Fibroblast of mammary gland (primary cell): ENCODE results near the gene HIGD1A.

ENCODE experiments used
- DNase-seq: peaks from one replicate; pipeline ENCODE4 v3.0.0-alpha.2; 2010; ENCODE audit warnings: low read depth
- H3K4me3 ChIP-seq: 2 replicates; pipeline ENCODE4 v1.5.1; 2011; ENCODE audit warnings: low read depth, mild to moderate bottlenecking, low read length, moderate library complexity; ENCODE audit not compliant: control insufficient read depth
- TF ChIP-seq, protein P1 (sequence below): conservative IDR thresholded peaks from 2 replicates; pipeline ENCODE4 v1.5.1; 2011; ENCODE audit warnings: low read depth, low read length, inconsistent platforms; ENCODE audit not compliant: control insufficient read depth, insufficient read depth

The HIGD1A gene

DNA sequence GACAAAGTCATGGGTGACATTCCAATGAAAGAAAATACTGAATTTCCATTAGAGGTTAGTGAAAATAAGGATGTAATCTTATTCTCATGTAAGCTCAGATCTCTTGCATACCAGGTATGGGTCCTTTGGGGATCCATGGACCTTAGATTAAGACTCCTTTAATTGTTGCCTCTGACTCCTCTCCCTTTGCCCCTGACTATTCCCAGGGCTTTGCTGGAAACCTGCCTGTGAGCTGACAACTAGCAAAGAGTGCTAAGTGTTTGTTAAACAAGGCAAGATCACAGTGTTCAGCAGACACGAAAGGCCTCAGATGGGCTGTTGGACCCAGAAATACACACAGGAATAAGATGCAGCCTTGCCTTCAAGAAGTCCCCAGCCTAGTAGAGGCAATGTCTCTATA is 37.0 kb upstream of the HIGD1A start:
- TF ChIP-seq, protein P1, sequence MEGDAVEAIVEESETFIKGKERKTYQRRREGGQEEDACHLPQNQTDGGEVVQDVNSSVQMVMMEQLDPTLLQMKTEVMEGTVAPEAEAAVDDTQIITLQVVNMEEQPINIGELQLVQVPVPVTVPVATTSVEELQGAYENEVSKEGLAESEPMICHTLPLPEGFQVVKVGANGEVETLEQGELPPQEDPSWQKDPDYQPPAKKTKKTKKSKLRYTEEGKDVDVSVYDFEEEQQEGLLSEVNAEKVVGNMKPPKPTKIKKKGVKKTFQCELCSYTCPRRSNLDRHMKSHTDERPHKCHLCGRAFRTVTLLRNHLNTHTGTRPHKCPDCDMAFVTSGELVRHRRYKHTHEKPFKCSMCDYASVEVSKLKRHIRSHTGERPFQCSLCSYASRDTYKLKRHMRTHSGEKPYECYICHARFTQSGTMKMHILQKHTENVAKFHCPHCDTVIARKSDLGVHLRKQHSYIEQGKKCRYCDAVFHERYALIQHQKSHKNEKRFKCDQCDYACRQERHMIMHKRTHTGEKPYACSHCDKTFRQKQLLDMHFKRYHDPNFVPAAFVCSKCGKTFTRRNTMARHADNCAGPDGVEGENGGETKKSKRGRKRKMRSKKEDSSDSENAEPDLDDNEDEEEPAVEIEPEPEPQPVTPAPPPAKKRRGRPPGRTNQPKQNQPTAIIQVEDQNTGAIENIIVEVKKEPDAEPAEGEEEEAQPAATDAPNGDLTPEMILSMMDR = no peak
- peak; percentile 26 for DNase-seq

DNA sequence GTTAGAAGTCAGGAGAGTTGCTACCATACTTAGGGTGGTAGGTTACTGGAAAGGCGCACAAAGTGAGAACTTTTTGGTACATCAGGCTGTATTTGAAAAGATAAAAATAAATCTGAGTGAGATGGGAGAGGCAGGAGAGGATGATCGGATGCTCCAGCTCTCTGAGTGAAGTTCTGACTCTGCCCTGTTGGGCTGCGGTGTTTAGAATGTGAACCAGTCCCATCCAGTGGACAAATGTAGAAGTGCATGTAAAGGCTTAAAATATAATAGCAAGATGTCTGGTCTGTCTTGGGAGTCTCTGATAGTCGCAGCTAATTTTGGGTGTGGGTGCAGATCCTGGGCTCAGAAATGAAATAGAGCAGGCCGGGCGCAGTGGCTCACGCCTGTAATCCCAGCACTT is 35.3 kb upstream of the HIGD1A start:
- TF ChIP-seq, protein P1 = peak; percentile 83
- peak; percentile 78 for DNase-seq
- no peak overlapping the region for H3K4me3 ChIP-seq

More for the DNA sequence above, 37.0 kb upstream of the HIGD1A start:
- no peak overlapping the region for H3K4me3 ChIP-seq

DNA sequence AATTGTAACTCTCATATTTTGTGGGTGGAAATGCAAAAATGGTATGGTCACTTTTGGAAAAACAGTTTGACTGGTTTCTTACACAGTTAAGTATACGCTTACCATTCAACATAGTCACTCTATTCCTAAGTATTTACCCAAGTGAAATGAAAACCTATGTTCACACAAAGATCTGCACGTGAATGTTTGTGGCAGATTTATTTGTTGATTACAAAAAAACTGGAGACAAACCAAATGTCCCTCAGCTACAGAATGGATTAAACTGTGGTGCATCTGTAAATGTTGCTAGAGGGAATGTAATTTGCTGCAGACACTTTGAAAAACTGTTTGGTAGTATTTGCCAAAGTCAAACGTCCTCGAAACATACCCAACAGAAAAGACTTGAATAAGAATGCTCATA is 34.3 kb upstream of the HIGD1A start:
- TF ChIP-seq, protein P1 = no peak
- no peak for DNase-seq

DNA sequence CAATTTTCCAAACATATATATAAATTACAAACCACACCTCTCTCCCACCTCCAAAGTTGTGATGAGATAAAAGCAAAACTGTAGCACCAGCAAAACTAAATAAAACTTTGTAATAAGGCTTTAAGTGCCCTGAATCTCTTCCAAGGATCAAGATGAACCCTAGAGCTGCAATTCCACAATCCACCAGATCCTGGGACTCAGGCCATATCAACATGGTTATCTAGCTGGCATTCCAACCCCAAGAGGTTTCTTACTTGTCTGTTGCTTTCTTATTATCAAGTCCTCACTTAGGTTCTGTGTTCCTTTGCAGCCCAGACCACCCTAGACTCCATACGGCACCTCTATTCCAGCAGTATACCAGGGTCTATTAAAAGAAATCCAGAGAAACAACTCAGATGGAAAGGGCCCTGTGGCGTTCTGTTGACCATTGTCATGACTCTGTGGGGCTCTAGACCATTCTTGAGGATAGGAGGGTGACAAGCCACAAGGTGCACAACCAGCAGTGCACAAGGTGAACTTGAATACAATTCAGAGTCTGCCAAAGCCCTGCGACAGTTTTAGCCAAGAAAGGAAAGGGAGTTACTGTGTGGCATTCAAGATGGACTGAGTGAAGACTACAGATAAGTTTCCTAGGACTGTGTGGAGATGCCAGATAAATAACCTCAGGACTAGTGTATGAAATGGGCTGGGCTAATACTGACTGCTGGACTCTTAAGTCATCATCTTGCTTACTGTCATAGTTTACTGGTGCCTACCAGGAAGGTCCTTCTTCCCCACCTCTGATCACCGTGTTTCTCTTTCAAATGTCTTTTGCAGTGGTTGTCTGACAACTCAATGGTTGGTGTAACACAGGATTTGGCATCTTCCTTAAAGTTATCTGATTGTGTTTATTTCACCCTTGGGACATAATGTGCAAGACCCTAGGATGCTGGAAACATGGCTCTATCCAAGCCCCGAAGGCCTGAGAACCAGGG is 32.1 kb upstream of the HIGD1A start:
- no peak overlapping the region for H3K4me3 ChIP-seq
- DNase-seq = no peak
- TF ChIP-seq, protein P1 = peak; percentile 6

More for the DNA sequence above, 34.3 kb upstream of the HIGD1A start:
- H3K4me3 ChIP-seq = no peak overlapping the region

DNA sequence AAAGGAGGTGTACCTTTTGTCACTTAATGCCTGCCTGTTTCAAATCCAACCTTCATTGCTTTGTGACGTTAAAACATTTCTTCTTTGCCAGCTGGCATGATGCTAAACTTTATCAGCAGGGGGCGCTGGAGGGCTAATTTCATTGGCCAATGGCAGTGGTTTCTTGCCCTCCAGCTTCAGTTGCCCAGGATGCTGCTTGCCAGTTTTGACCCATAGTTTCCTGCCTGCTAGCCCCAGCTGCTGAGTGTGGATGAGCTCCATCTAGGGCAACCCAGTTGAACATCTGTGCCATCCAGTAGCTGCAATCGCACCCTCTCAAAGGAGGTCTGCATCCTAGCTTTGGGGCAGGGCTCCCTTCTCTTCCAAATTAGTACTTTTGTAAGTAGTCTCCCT is 27.0 kb upstream of the HIGD1A start:
- peak; percentile 59 for DNase-seq
- H3K4me3 ChIP-seq = no peak overlapping the region
- TF ChIP-seq, protein P1 = peak; percentile 81

DNA sequence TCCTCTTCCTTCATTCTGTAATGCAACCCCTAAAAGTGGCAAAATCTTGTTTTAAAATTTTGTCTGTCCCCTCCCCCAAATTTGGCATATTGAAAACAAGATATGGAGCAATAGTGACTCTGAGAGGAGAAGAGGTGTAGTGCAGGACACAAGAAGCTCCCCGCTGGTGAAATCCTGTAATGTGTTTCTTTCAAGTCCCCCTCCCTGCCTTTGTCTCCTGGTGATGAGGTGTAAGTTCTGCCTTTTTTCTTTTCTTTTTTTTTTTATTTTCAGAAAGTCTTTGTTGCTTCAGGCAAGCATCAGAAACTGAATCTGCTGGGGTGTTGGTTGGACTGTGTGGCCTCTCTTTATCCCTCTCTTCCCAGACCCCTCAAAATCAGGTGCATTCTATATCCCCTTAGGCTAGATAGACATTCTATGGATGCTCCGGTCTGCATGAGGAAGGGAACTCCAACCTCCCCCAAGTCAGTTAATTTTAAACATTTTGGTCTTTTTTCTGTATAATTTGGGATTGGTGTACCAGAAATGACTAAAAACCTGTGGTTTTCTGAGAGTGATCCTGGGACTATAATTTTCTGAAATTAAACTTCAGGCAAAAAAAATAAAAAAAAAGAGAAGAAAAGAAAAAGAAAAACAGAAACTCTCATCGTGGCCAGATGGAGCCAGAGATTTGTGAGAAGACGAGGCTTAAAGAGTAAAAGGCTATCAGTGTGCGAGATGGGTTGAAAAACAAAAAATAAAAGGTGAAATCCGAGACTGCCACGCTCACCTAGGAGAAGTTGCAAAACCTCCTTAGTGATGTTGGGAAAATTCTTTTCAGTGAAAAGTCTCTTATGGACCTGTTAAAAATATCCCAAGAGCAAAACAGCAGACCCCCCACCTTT is 26.4 kb upstream of the HIGD1A start:
- H3K4me3 ChIP-seq = no peak overlapping the region
- TF ChIP-seq, protein P1 = peak; percentile 55
- peak; percentile 61 for DNase-seq
